Skeletal muscle satellite cell (primary cell): ENCODE measurements around the gene PKNOX1.
A peak's percentile ranks its signal among the peaks of the same experiment; 100 is the strongest.
"Not testable (repeated sequence)": the region's sequence is repeated elsewhere in the genome, so short reads cannot be mapped to it uniquely, and the experiment has no call there.

Experiments
- H3K27me3 ChIP-seq: 2 replicates; pipeline ENCODE4 v1.7.0; 2013; ENCODE audit warnings: low read length; ENCODE audit not compliant: control insufficient read depth, insufficient read depth
- H3K36me3 ChIP-seq: 2 replicates; pipeline ENCODE4 v1.7.0; 2013; ENCODE audit warnings: mild to moderate bottlenecking, control low read depth, low read length; ENCODE audit not compliant: insufficient read depth
- H3K4me1 ChIP-seq: 2 replicates; pipeline ENCODE4 v1.7.0; 2013; ENCODE audit warnings: low read length; ENCODE audit not compliant: control insufficient read depth, insufficient read depth
- H3K4me2 ChIP-seq: 2 replicates; pipeline ENCODE4 v1.7.0; 2013; ENCODE audit warnings: mild to moderate bottlenecking, low read length
- H3K4me3 ChIP-seq: 2 replicates; pipeline ENCODE4 v1.7.0; 2013; ENCODE audit warnings: low read length
- H3K9ac ChIP-seq: 2 replicates; pipeline ENCODE4 v1.7.0; 2013; ENCODE audit warnings: mild to moderate bottlenecking, low read depth, low read length, moderate library complexity
- H3K9me3 ChIP-seq: replicated peaks from 2 replicates; pipeline ENCODE4 v1.7.0; 2013; ENCODE audit warnings: mild to moderate bottlenecking, control low read depth, low read length

The PKNOX1 gene

GRCh38 chr21:42959728-42960127, 14.6 kb upstream of the PKNOX1 start:
- Histone ChIP-seq H3K4me3 (no peak overlapping the region), H3K4me2 (no peak overlapping the region), H3K9me3 (no peaks in the 10 kb centered on the region), H3K36me3 (no peaks in the 10 kb centered on the region), H3K27me3 (no peaks in the 10 kb centered on the region), H3K9ac (no peak overlapping the region), H3K4me1 (no peaks in the 10 kb centered on the region)

- H3K9ac ChIP-seq = no peak overlapping the region
- no peaks in the 10 kb centered on the region for H3K9me3 ChIP-seq
- no peaks in the 10 kb centered on the region for H3K4me1 ChIP-seq
- H3K27me3 ChIP-seq = no peaks in the 10 kb centered on the region
- H3K4me3 ChIP-seq = no peak overlapping the region
- no peak overlapping the region for H3K4me2 ChIP-seq
- H3K36me3 ChIP-seq = no peaks in the 10 kb centered on the region
Observed at GRCh38 chr21:42962380-42963007, 11.9 kb upstream of the PKNOX1 start.

GRCh38 chr21:42964086-42964485, 10.3 kb upstream of the PKNOX1 start:
- no peaks in the 10 kb centered on the region for H3K27me3 ChIP-seq
- no peak overlapping the region for H3K4me2 ChIP-seq
- no peak overlapping the region for H3K4me3 ChIP-seq
- no peaks in the 10 kb centered on the region for H3K36me3 ChIP-seq
- H3K9me3 ChIP-seq = no peaks in the 10 kb centered on the region
- no peaks in the 10 kb centered on the region for H3K4me1 ChIP-seq
- no peak overlapping the region for H3K9ac ChIP-seq

GRCh38 chr21:42964546-42965210, 9.7 kb upstream of the PKNOX1 start:
- Histone ChIP-seq H3K9me3 (no peaks in the 10 kb centered on the region), H3K4me1 (no peaks in the 10 kb centered on the region), H3K27me3 (no peaks in the 10 kb centered on the region), H3K9ac (no peak overlapping the region), H3K36me3 (no peaks in the 10 kb centered on the region), H3K4me2 (no peak overlapping the region), H3K4me3 (no peak overlapping the region)

GRCh38 chr21:42965211-42965560, 9.2 kb upstream of the PKNOX1 start:
- Histone ChIP-seq H3K4me2 (no peak overlapping the region), H3K9me3 (no peaks in the 10 kb centered on the region), H3K36me3 (no peaks in the 10 kb centered on the region), H3K9ac (no peak overlapping the region), H3K27me3 (no peaks in the 10 kb centered on the region), H3K4me1 (no peaks in the 10 kb centered on the region), H3K4me3 (no peak overlapping the region)

- not testable (repeated sequence) for H3K4me3 ChIP-seq, H3K9ac ChIP-seq, H3K9me3 ChIP-seq, H3K4me2 ChIP-seq, H3K36me3 ChIP-seq, H3K27me3 ChIP-seq, H3K4me1 ChIP-seq
Observed at GRCh38 chr21:42967616-42968015, 6.7 kb upstream of the PKNOX1 start.

GRCh38 chr21:42969193-42969600, 5.2 kb upstream of the PKNOX1 start:
- Histone ChIP-seq H3K9me3 (no peaks in the 10 kb centered on the region), H3K4me1 (peaks cover 5% of the 10 kb centered on the region), H3K36me3 (no peaks in the 10 kb centered on the region), H3K4me2 (no peak overlapping the region), H3K27me3 (no peaks in the 10 kb centered on the region), H3K9ac (no peak overlapping the region), H3K4me3 (no peak overlapping the region)

GRCh38 chr21:42970946-42971653, 3.3 kb upstream of the PKNOX1 start:
- Histone ChIP-seq H3K9me3 (no peaks in the 10 kb centered on the region), H3K4me3 (no peak overlapping the region), H3K4me2 (no peak overlapping the region), H3K36me3 (no peaks in the 10 kb centered on the region), H3K4me1 (peaks cover 8% of the 10 kb centered on the region), H3K27me3 (no peaks in the 10 kb centered on the region), H3K9ac (no peak overlapping the region)

- no peak overlapping the region for H3K9ac ChIP-seq
- H3K4me1 ChIP-seq = peaks cover 12% of the 10 kb centered on the region
- no peak overlapping the region for H3K4me3 ChIP-seq
- H3K4me2 ChIP-seq = no peak overlapping the region
- no peaks in the 10 kb centered on the region for H3K36me3 ChIP-seq
- no peaks in the 10 kb centered on the region for H3K9me3 ChIP-seq
- no peaks in the 10 kb centered on the region for H3K27me3 ChIP-seq
Observed at GRCh38 chr21:42971897-42972275, 2.5 kb upstream of the PKNOX1 start.

- H3K9ac ChIP-seq = peak overlapping the region; percentile 83
- H3K36me3 ChIP-seq = no peaks in the 10 kb centered on the region
- H3K4me2 ChIP-seq = peak overlapping the region; percentile 97
- no peaks in the 10 kb centered on the region for H3K9me3 ChIP-seq
- peak overlapping the region; percentile 73 for H3K4me3 ChIP-seq
- no peaks in the 10 kb centered on the region for H3K27me3 ChIP-seq
- H3K4me1 ChIP-seq = peaks cover 12% of the 10 kb centered on the region
Observed at GRCh38 chr21:42973309-42973990, 912 bp upstream of the PKNOX1 start.
